ENCODE results near the gene TMEM145.

The TMEM145 gene

GRCh38 chr19:42289556-42290041 is 23.5 kb upstream of the TMEM145 start:
- DNase-seq (ENCODE audit: low read depth), result no peak

- DNase-seq (ENCODE audit: low read depth), result no peak
These were observed 23.0 kb upstream of the TMEM145 start for GRCh38 chr19:42290136-42290522.

GRCh38 chr19:42290523-42291434 is 22.3 kb upstream of the TMEM145 start:
- no peak for DNase-seq (ENCODE audit: low read depth)

GRCh38 chr19:42291435-42291810 is 21.7 kb upstream of the TMEM145 start:
- DNase-seq (ENCODE audit: low read depth), result no peak

- no peak for DNase-seq (ENCODE audit: low read depth)
These were observed 20.8 kb upstream of the TMEM145 start for GRCh38 chr19:42292042-42292960.

GRCh38 chr19:42292963-42293362 is 20.1 kb upstream of the TMEM145 start:
- no peak for DNase-seq (ENCODE audit: low read depth)

GRCh38 chr19:42293540-42293939 is 19.6 kb upstream of the TMEM145 start:
- DNase-seq (ENCODE audit: low read depth), result no peak

GRCh38 chr19:42293948-42294347 is 19.2 kb upstream of the TMEM145 start:
- DNase-seq (ENCODE audit: low read depth), result no peak

- DNase-seq (ENCODE audit: low read depth), result no peak
These were observed 18.5 kb upstream of the TMEM145 start for GRCh38 chr19:42294471-42295137.

- DNase-seq (ENCODE audit: low read depth), result no peak
These were observed 17.8 kb upstream of the TMEM145 start for GRCh38 chr19:42295342-42295741.

GRCh38 chr19:42295831-42296525 is 17.1 kb upstream of the TMEM145 start:
- DNase-seq (ENCODE audit: low read depth), result no peak

- no peak for DNase-seq (ENCODE audit: low read depth)
These were observed 16.1 kb upstream of the TMEM145 start for GRCh38 chr19:42297039-42297438.

- no peak for DNase-seq (ENCODE audit: low read depth)
These were observed 11.4 kb upstream of the TMEM145 start, which contains the start of gene PRR19 for GRCh38 chr19:42301646-42302203. PRR19 (plus strand) TSS chr19:42302132; CDS start chr19:42309585, 7,453 bp downstream.

- DNase-seq (ENCODE audit: low read depth), result no peak
These were observed 10.0 kb upstream of the TMEM145 start for GRCh38 chr19:42303101-42303464.

GRCh38 chr19:42303876-42304275 is 9.2 kb upstream of the TMEM145 start:
- no peak for DNase-seq (ENCODE audit: low read depth)

GRCh38 chr19:42306646-42307045 is 6.5 kb upstream of the TMEM145 start:
- no peak for DNase-seq (ENCODE audit: low read depth)

- DNase-seq (ENCODE audit: low read depth), result no peak
These were observed 3.4 kb upstream of the TMEM145 start for GRCh38 chr19:42309686-42310085.

GRCh38 chr19:42311657-42312056 is 1.5 kb upstream of the TMEM145 start:
- no peak for DNase-seq (ENCODE audit: low read depth)

GRCh38 chr19:42312370-42312769 is 739 bp upstream of the TMEM145 start:
- DNase-seq (ENCODE audit: low read depth), result no peak

- DNase-seq (ENCODE audit: low read depth), result no peak
These were observed 989 bp downstream of the TMEM145 start for GRCh38 chr19:42313840-42314755.

Data from non-pigmented ciliary epithelial cell (primary cell).